Measurements from ENCODE around the gene EFHC1.

The EFHC1 gene

DNA sequence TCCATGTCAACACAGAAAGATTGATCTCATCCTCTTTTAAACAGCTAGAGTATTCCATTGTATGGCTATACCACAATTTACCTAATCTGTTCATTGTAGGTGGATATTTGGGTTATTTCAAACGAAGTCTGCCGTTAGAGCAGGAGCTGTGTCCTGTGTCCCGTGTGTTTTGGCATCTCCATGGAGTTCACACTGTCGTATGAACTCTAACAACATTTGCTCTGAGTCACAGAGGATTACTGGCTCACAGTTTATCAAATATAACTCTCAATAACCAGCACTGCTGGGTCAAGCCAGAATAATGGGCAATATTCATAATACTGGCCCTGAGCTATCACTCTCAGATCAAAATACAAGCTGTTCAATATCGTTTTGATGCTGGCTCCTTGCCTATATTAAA is 140.3 kb downstream of the EFHC1 start:
- DNase-seq, result no peak

DNA sequence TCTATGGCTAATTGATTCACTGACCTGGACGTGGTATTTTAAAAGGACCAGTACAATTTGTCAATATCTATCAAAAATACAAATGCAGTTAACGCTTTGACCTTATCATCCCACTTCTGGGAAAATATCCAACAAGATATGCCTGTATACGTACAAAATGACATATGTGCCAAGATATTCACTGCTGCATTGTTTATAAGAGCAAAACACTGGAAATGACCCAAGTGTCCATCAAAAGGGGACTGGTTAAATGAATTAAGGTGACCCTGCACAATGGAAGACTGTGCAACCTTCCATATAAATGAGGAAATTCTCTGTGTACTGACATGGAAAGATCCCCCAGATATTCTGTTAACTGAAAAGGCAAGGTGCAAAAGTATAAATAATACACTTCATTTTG is 142.8 kb downstream of the EFHC1 start:
- no peak for DNase-seq

GRCh38 chr6:52564856-52565255 is 144.7 kb downstream of the EFHC1 start:
- DNase-seq, result no peak

GRCh38 chr6:52566201-52566600 is 146.1 kb downstream of the EFHC1 start:
- DNase-seq, result no peak

- DNase-seq, result no peak
Observed at GRCh38 chr6:52566853-52567279, 146.7 kb downstream of the EFHC1 start.

DNA sequence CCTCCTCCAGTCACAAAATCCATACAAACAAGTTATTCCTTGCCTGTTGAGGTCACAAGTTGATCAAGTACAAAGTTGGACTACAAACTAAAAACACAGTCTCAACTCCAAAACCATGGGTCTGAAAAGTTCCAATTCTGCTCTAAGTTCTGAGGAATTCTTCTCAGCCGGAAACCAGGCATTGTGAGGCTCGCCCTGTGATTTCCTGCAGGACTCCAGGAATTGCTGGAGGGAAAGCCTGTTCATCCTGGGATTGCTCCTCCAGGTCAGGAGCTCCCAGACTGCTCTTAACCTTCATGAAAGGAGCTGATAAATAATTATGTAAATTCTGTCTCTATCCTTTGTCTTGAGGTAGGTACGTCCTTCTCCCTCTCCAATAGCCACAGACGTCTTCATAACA is 148.2 kb downstream of the EFHC1 start:
- DNase-seq, result no peak

GRCh38 chr6:52570291-52570700 is 150.2 kb downstream of the EFHC1 start:
- DNase-seq, result no peak

DNA sequence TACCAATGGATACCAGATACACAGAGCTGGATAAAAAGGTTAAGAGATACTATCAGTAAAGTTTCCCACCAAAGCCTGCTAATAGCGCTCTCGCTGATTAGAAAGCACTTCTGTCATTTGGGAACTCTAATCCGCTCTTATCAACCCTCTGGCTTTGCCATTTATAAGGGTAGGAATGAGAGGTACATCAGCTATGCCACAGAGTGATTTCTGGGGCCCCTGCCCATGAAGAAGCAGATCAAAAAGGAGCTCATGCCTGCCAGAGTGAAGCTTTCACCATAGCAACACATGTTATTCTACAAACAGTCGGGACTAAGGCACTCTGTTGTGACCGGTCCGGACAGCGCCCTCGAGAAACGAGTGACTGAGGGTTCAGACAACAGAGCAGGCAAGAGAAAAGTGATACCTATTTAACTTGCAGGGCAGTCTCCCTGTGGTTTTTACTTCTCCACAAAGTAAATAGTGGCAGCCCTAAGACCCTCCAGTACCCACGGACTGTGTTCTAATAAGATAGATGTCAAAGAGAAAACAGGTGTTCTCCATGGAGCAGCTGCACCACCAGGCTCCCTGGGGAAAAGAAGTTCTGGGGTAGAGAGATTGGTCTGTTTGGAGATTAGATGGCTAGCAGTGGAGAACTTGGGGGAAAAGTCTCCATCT is 151.1 kb downstream of the EFHC1 start:
- DNase-seq, result no peak

- DNase-seq, result no peak
Observed at GRCh38 chr6:52572536-52572935, 152.4 kb downstream of the EFHC1 start.

DNA sequence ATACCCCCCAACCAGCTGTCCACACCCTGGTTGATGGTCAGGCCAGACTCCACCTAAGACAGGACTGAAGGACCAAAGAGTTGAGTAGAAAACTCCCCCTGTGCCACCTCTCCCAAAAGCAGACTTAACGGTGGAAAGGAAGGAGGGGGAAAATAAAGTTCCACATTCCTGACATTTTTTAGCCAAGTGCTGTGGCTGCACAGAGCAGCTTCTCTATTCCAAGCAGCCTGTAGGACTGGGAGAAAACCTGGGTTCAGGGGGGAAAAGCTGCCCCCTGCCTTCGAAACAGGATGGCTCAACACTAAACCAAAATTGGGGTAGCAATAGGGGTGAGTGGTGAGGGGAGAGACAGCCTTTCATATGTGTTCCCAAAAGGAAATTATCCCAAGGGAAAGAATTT is 153.2 kb downstream of the EFHC1 start:
- DNase-seq, result no peak

All from cerebellar nuclear complex (tissue), 1 donor.